GM13976 (cell line): ENCODE measurements around the gene TSPAN9.

Source experiments
- DNase-seq: peaks from one replicate; pipeline ENCODE4 v3.0.0; 2012; ENCODE audit warnings: low spot score
- in situ Hi-C: fragments of 300-500 bp; cut with MboI; formaldehyde crosslinking; loops from one replicate; pipeline ENCODE4 v1.12.0; 2022; ENCODE audit warnings: low sequenced_read_pairs, mixed read lengths, inconsistent platforms; ENCODE audit not compliant: unreplicated experiment
- TF ChIP-seq, protein P1 (sequence below): IDR thresholded peaks from 2 replicates; pipeline ENCODE4 v1.5.1; 2012; ENCODE audit warnings: borderline replicate concordance, mild to moderate bottlenecking; ENCODE audit not compliant: insufficient read depth; ENCODE audit errors: extremely low read depth, missing control alignments, control extremely low read depth

TSPAN9 gene

DNA sequence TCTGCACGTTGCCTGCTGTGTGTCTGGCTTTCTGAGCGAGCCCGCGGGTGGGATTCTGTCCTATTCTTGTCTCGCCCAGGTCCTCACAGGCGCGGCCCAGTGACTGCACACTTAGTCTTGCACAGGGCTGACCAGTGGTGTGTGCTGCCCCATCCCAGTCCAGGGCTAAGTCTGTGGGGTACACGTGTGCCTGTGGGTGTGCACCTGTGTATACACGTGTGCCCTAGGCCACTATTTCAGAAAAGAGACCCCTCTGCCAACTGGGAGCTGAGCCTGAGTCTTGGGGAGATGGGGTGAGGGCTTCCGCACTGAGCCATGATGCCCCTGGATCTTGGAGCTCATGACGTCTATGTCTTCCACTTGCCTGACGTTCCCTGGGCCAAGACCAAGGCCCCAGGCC, 228.3 kb downstream of the TSPAN9 start:
- DNase-seq: no peak
- TF ChIP-seq, protein P1, sequence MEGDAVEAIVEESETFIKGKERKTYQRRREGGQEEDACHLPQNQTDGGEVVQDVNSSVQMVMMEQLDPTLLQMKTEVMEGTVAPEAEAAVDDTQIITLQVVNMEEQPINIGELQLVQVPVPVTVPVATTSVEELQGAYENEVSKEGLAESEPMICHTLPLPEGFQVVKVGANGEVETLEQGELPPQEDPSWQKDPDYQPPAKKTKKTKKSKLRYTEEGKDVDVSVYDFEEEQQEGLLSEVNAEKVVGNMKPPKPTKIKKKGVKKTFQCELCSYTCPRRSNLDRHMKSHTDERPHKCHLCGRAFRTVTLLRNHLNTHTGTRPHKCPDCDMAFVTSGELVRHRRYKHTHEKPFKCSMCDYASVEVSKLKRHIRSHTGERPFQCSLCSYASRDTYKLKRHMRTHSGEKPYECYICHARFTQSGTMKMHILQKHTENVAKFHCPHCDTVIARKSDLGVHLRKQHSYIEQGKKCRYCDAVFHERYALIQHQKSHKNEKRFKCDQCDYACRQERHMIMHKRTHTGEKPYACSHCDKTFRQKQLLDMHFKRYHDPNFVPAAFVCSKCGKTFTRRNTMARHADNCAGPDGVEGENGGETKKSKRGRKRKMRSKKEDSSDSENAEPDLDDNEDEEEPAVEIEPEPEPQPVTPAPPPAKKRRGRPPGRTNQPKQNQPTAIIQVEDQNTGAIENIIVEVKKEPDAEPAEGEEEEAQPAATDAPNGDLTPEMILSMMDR: no peak
- in situ Hi-C loops: no loop called here

DNA sequence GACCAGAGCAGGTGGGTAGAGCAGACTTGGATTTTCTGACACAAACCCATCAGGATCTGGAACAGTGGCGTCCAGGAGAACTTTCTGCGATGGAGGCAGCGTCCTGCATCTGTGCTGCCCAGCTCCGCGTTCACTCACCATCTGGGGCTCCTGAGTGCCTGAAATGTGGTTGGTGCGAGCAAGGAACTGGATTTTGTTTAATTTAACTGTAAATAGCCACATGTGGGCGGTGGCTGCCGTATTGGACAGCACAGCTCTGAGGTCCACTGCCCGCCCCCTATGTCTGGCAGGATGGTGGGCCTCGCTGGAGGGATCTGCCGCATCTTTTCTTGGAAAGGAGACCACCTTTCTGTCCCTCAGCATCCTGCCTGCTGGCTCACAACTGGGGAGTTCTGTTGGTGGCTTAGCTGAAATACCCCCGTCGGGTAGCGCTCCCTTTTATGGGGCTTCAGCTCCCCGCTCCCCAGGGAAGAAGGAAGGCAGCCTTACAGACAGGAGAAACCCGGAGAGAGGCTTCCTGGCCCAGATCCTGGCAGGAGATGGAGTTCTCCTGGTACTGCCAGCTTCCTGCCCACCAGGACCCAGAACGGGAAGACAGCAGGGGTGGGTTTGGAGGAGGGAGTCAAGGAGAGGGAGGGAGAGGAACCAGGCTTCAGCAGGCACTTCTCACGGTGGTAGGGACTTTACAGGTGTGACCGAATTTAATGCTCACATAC, 228.9 kb downstream of the TSPAN9 start:
- TF ChIP-seq, protein P1: no peak
- no peak for DNase-seq
- in situ Hi-C loops: no loop called here

DNA sequence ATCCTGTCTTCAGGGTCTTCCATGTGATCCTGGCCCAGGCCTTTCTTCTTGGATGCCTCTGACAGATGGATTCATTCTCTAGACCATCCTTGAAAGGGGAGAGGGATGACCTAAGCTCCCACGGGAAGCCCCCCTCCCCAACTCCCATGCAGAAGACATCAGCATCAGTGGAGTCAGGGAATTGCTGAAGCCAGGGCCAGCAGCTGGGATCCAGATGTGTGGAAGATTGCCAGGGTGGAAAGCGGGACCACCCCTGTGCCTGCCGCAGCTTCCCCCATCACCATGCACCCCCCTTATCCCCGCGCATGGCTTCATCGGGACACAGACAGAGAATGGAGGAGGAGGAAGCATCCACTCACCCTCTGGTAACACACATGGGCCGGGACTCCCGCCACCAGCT, 230.2 kb downstream of the TSPAN9 start:
- TF ChIP-seq, protein P1: no peak
- in situ Hi-C loops: no loop called here

DNA sequence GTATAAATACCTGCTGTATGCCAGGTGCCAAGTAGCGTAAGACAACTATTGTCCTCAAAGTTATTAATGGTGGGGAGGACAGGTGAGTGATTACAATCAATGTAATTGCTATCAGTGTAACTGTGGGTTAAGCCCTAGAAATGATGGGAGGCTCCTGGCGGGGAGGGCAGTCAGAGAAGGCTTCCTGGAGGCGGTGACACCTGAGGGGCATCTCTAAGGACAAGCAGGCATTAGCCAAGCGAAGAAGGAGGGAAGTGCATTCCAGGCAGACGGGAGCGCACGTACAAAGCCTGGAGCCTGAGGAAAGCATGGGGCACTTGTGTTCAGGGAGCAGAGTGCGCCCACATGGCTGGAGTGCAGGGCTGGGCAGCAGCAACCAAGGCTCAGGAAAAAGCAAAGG, 230.9 kb downstream of the TSPAN9 start:
- TF ChIP-seq, protein P1: no peak
- in situ Hi-C loops: no loop called here
- DNase-seq: no peak

More for the DNA sequence above, 230.2 kb downstream of the TSPAN9 start:
- no peak for DNase-seq

DNA sequence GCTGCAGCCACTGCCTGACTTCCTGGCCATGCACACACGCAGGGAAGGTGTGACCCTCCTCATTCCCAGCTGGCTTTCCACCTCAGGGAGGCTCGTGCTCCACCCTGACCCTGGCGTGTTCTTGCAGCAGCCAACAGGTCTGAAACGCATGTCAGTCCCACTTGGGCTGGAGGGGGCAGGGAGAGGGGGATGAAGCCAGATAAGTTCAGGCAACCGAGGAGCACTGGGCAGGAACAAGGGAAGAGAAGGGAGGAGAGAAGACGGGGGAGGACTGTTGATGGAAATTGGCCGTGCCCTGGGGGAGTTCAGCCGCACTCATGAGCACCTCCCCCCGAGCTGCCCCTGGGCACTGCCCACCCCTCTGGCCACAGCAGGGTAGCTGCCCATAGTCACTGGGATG, 231.4 kb downstream of the TSPAN9 start:
- no peak for DNase-seq
- TF ChIP-seq, protein P1: no peak
- in situ Hi-C loops: no loop called here

DNA sequence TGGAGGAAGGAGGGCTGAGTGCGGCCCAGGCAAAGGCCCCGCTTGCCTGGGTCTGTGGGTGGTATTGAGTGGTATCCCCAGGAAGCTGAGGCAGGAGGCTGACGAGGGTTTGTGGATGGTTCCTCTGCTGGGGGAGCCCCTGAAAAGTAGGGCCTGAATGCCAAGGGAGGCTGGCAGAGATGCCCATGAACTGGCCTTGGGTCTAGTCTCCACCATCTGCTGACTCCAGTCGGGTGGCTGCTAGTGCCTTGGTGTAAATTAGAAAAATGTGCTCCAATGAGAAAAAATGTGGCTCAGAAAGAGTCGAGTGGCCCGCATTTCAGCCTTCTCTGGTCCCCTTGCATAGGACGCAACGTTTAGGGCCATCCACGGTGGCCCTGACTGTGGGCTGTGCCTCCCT, 232.6 kb downstream of the TSPAN9 start:
- in situ Hi-C loops: no loop called here

More for the DNA sequence above, 232.6 kb downstream of the TSPAN9 start:
- no peak for DNase-seq
- TF ChIP-seq, protein P1: no peak
